ENCODE data around the gene ZEB2.

The ZEB2 gene

GRCh38 chr2:144530596-144530995 is 10.7 kb upstream of the ZEB2 start:
- Histone ChIP-seq H3K27ac (no peak overlapping the region), H4K20me1 (ENCODE audit: insufficient read depth) (no peaks in the 10 kb centered on the region), H3K36me3 (ENCODE audit: insufficient read depth) (no peaks in the 10 kb centered on the region), H3K4me3 (IDR thresholded peaks at IDR 0.05; ENCODE audit: insufficient read depth, low read depth, low read length) (no peak overlapping the region), H2AFZ (ENCODE audit: low read depth) (no peak overlapping the region), H3K9ac (no peak overlapping the region), H3K27me3 (ENCODE audit: insufficient read depth, low read depth) (no peaks in the 10 kb centered on the region), H3K4me2 (no peak overlapping the region), H3K4me1 (ENCODE audit: low read depth, poor library complexity, severe bottlenecking) (no peaks in the 10 kb centered on the region), H3K79me2 (ENCODE audit: insufficient read depth, low read depth) (no peaks in the 10 kb centered on the region)
- no peak for TF ChIP-seq CTCF (conservative IDR thresholded peaks at IDR 0.05; ENCODE audit: low read depth, low read length)

GRCh38 chr2:144529841-144530240 is 9.9 kb upstream of the ZEB2 start:
- no peak for TF ChIP-seq CTCF (conservative IDR thresholded peaks at IDR 0.05; ENCODE audit: low read depth, low read length)
- no peaks in the 10 kb centered on the region for H3K27me3 ChIP-seq (ENCODE audit: insufficient read depth, low read depth)

GRCh38 chr2:144528108-144528507 is 8.2 kb upstream of the ZEB2 start:
- H2AFZ ChIP-seq (ENCODE audit: low read depth) = no peak overlapping the region
- no peak for TF ChIP-seq CTCF (conservative IDR thresholded peaks at IDR 0.05; ENCODE audit: low read depth, low read length)
- H3K27me3 ChIP-seq (ENCODE audit: insufficient read depth, low read depth) = no peaks in the 10 kb centered on the region
- no peak overlapping the region for H3K27ac ChIP-seq
- no peak overlapping the region for H3K4me2 ChIP-seq
- H3K4me1 ChIP-seq (ENCODE audit: low read depth, poor library complexity, severe bottlenecking) = peaks cover 3% of the 10 kb centered on the region
- H3K4me3 ChIP-seq (IDR thresholded peaks at IDR 0.05; ENCODE audit: insufficient read depth, low read depth, low read length) = no peak overlapping the region
- H3K9ac ChIP-seq = no peak overlapping the region
- no peaks in the 10 kb centered on the region for H4K20me1 ChIP-seq (ENCODE audit: insufficient read depth)
- H3K36me3 ChIP-seq (ENCODE audit: insufficient read depth) = no peaks in the 10 kb centered on the region
- H3K79me2 ChIP-seq (ENCODE audit: insufficient read depth, low read depth) = no peaks in the 10 kb centered on the region

More at GRCh38 chr2:144529841-144530240, 9.9 kb upstream of the ZEB2 start:
- Histone ChIP-seq H3K4me1 (ENCODE audit: low read depth, poor library complexity, severe bottlenecking) (peaks cover 1% of the 10 kb centered on the region), H3K4me2 (no peak overlapping the region), H3K4me3 (IDR thresholded peaks at IDR 0.05; ENCODE audit: insufficient read depth, low read depth, low read length) (no peak overlapping the region), H3K79me2 (ENCODE audit: insufficient read depth, low read depth) (no peaks in the 10 kb centered on the region), H3K36me3 (ENCODE audit: insufficient read depth) (no peaks in the 10 kb centered on the region), H3K27ac (no peak overlapping the region), H2AFZ (ENCODE audit: low read depth) (no peak overlapping the region), H4K20me1 (ENCODE audit: insufficient read depth) (no peaks in the 10 kb centered on the region), H3K9ac (no peak overlapping the region)

- peaks cover 3% of the 10 kb centered on the region for H3K4me1 ChIP-seq (ENCODE audit: low read depth, poor library complexity, severe bottlenecking)
- no peak overlapping the region for H3K4me2 ChIP-seq
- H3K79me2 ChIP-seq (ENCODE audit: insufficient read depth, low read depth) = no peaks in the 10 kb centered on the region
- H4K20me1 ChIP-seq (ENCODE audit: insufficient read depth) = no peaks in the 10 kb centered on the region
- no peaks in the 10 kb centered on the region for H3K27me3 ChIP-seq (ENCODE audit: insufficient read depth, low read depth)
- no peak for TF ChIP-seq CTCF (conservative IDR thresholded peaks at IDR 0.05; ENCODE audit: low read depth, low read length)
- no peak overlapping the region for H3K9ac ChIP-seq
- no peak overlapping the region for H3K27ac ChIP-seq
- H3K36me3 ChIP-seq (ENCODE audit: insufficient read depth) = no peaks in the 10 kb centered on the region
- H2AFZ ChIP-seq (ENCODE audit: low read depth) = no peak overlapping the region
- no peak overlapping the region for H3K4me3 ChIP-seq (IDR thresholded peaks at IDR 0.05; ENCODE audit: insufficient read depth, low read depth, low read length)
Measured at GRCh38 chr2:144526831-144527230, 6.9 kb upstream of the ZEB2 start.

All from KMS-11 (cell line).